Hepatocyte (in vitro differentiated cells): ENCODE results near the gene LHX3. TPM values are rescaled to one million over a fixed set of nuclear protein-coding genes. Genes with fewer than 3 reads are reported as not detected.

Source experiments
- DNase-seq: peaks from one replicate; pipeline ENCODE4 v3.0.0-alpha.2; 2016; ENCODE audit warnings: low spot score
- H2AFZ ChIP-seq: fragments of 200-600 bp; sonication (generic); 2 replicates; pipeline ENCODE4 v1.6.0; 2016; ENCODE audit warnings: antibody characterized with exemption, mild to moderate bottlenecking
- H3K27ac ChIP-seq: fragments of 200-600 bp; sonication (generic); 2 replicates; pipeline ENCODE4 v1.5.1; 2016; ENCODE audit warnings: mild to moderate bottlenecking
- H3K27me3 ChIP-seq: fragments of 200-600 bp; sonication (generic); 2 replicates; pipeline ENCODE4 v1.6.1; 2016
- H3K36me3 ChIP-seq: fragments of 200-600 bp; sonication (generic); replicated peaks from 2 replicates; pipeline ENCODE4 v1.5.1; 2016; ENCODE audit warnings: low read depth; ENCODE audit not compliant: insufficient read depth
- H3K4me1 ChIP-seq: fragments of 200-600 bp; sonication (generic); 2 replicates; pipeline ENCODE4 v1.5.1; 2016; ENCODE audit warnings: mild to moderate bottlenecking, moderate library complexity; ENCODE audit not compliant: insufficient read depth
- H3K4me2 ChIP-seq: fragments of 200-600 bp; sonication (generic); 2 replicates; pipeline ENCODE4 v1.6.0; 2016
- H3K4me3 ChIP-seq: fragments of 200-600 bp; sonication (generic); 2 replicates; pipeline ENCODE4 v1.5.1; 2016; ENCODE audit warnings: mild to moderate bottlenecking
- H3K79me2 ChIP-seq: fragments of 200-600 bp; sonication (generic); 2 replicates; pipeline ENCODE4 v1.6.0; 2017; ENCODE audit warnings: mild to moderate bottlenecking
- H3K9me2 ChIP-seq: fragments of 200-600 bp; sonication (generic); replicated peaks from 2 replicates; pipeline ENCODE4 v1.6.0; 2017; ENCODE audit warnings: mild to moderate bottlenecking; ENCODE audit not compliant: insufficient read depth
- H3K9me3 ChIP-seq: fragments of 200-600 bp; sonication (generic); 2 replicates; pipeline ENCODE4 v1.5.1; 2016; ENCODE audit warnings: low read depth, mild to moderate bottlenecking
- H4K20me1 ChIP-seq: fragments of 200-600 bp; sonication (generic); 2 replicates; pipeline ENCODE4 v1.6.0; 2016; ENCODE audit warnings: mild to moderate bottlenecking; ENCODE audit not compliant: insufficient read depth, poor library complexity, severe bottlenecking
- EZH2 ChIP-seq: fragments of 200-600 bp; sonication (generic); IDR thresholded peaks from 2 replicates; pipeline ENCODE4 v1.6.1; 2016; ENCODE audit warnings: antibody characterized with exemption, mild to moderate bottlenecking, borderline replicate concordance
- EZH2phosphoT487 ChIP-seq: fragments of 200-600 bp; sonication (generic); IDR thresholded peaks from one replicate; pipeline ENCODE4 v1.6.1; 2018; ENCODE audit warnings: antibody characterized with exemption, mild to moderate bottlenecking, low read depth, moderate library complexity; ENCODE audit not compliant: unreplicated experiment, severe bottlenecking
- WGBS: methylation state at CpG from one replicate; pipeline ENCODE4 v1.1.6; 2016; ENCODE audit warnings: low lambda C conversion rate; ENCODE audit errors: missing lambda C conversion rate; 5-methylcytosine and 5-hydroxymethylcytosine counted together
- polyA plus RNA-seq: library from polyadenylated mRNA; unstranded; fragments of >200 nt; fragmentation: Nextera tagmentation; extraction: Ambion mirVana; gene quantifications from 2 replicates; pipeline ENCODE4 v1.2.1, GENCODE V29; 2016
- total RNA-seq: library from RNA; depleted of rRNA; stranded (reverse); fragments of >200 nt; gene quantifications from 2 replicates; pipeline ENCODE4 v1.2.3, GENCODE V29; 2014
- TF ChIP-seq, protein P1 (sequence below): fragments of 200-600 bp; sonication (generic); IDR thresholded peaks from 2 replicates; pipeline ENCODE4 v1.5.1; 2016; ENCODE audit warnings: antibody characterized with exemption, mild to moderate bottlenecking; ENCODE audit not compliant: poor library complexity

The LHX3 gene
- total and polyA plus RNA-seq, 2 experiments from 2014 or later: not detected

DNA sequence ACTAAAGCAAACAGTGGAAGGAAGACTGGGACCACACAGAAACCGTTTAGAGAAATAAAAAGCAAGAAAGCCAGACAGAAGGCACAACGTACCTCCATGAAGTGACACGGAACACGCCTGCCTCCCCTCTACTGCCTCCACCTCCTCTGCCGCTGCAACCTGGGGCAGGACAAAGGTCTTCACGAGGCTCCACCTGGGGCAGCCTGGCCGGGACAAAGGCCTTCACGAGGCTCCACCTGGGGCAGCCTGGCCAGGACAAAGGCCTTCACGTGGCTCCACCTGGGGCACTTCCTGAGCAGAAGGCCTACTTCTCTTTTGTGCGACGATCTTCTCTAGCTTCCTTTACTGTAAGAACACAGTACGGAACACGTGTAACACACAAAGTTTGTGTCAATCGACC lies 28.9 kb upstream of the LHX3 start:
- H3K36me3 ChIP-seq: no peaks in the 10 kb centered on the region

DNA sequence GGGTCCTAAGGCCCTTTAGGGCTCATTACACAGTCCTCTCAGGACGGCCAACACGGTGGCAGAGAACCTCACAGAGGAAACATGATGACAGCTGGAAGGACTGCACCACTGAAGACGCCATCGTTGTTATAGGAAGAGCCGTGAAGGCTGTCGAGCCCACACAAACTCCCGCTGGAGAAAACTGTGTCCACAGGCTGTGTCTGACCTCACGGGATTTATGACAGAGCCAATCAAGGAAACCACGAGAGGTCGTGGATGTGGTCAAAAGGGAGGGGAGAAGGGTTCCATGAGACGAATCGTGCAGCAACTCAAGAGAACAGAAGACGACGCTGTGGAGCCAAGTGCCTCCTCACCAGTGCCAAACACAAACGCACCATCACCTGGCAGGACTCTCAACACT lies 28.5 kb upstream of the LHX3 start:
- Histone ChIP-seq H2AFZ (no peak overlapping the region), H3K4me3 (no peak overlapping the region), H4K20me1 (peaks cover 11% of the 10 kb centered on the region), H3K9me3 (no peaks in the 10 kb centered on the region), H3K9me2 (no peaks in the 10 kb centered on the region), H3K27me3 (no peaks in the 10 kb centered on the region), H3K27ac (no peak overlapping the region), H3K79me2 (peaks cover 22% of the 10 kb centered on the region), H3K4me1 (no peaks in the 10 kb centered on the region), H3K4me2 (no peak overlapping the region), H3K36me3 (no peaks in the 10 kb centered on the region)
- 91% methylated on average over 15 of the region's 15 CpGs for WGBS
- no peak for DNase-seq
- TF ChIP-seq, protein P1, sequence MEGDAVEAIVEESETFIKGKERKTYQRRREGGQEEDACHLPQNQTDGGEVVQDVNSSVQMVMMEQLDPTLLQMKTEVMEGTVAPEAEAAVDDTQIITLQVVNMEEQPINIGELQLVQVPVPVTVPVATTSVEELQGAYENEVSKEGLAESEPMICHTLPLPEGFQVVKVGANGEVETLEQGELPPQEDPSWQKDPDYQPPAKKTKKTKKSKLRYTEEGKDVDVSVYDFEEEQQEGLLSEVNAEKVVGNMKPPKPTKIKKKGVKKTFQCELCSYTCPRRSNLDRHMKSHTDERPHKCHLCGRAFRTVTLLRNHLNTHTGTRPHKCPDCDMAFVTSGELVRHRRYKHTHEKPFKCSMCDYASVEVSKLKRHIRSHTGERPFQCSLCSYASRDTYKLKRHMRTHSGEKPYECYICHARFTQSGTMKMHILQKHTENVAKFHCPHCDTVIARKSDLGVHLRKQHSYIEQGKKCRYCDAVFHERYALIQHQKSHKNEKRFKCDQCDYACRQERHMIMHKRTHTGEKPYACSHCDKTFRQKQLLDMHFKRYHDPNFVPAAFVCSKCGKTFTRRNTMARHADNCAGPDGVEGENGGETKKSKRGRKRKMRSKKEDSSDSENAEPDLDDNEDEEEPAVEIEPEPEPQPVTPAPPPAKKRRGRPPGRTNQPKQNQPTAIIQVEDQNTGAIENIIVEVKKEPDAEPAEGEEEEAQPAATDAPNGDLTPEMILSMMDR: no peak
- TF ChIP-seq EZH2phosphoT487: no peak
- TF ChIP-seq EZH2: no peak

More for the DNA sequence above, 28.9 kb upstream of the LHX3 start:
- no peak overlapping the region for H3K4me3 ChIP-seq
- no peaks in the 10 kb centered on the region for H3K4me1 ChIP-seq
- no peak overlapping the region for H3K4me2 ChIP-seq
- WGBS: 90% methylated on average over 14 of the region's 14 CpGs
- no peaks in the 10 kb centered on the region for H3K27me3 ChIP-seq
- no peak overlapping the region for H2AFZ ChIP-seq
- no peak for TF ChIP-seq EZH2phosphoT487
- TF ChIP-seq, protein P1: no peak
- no peak for TF ChIP-seq EZH2
- no peaks in the 10 kb centered on the region for H3K9me3 ChIP-seq
- no peaks in the 10 kb centered on the region for H3K9me2 ChIP-seq
- peaks cover 22% of the 10 kb centered on the region for H3K79me2 ChIP-seq
- no peak overlapping the region for H3K27ac ChIP-seq
- DNase-seq: no peak
- peaks cover 13% of the 10 kb centered on the region for H4K20me1 ChIP-seq

DNA sequence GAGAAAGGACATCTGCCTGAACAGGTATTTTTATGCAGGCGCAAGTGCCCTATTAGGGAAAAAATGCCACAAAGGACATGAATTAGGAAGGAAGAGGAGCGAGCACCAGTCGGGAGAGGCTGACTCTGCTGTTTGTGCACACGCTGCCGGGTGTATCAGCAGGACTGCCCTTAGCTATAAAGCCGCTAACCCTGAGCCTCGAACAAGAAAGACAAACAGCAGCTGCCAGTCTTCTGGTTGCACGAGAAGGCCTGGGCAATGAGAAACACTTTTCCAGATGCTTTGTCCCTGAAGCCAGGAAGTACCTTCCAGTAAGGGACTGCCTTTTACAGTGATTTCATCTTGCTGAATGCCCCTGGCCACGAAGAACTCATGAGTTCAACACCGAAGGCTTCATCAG lies 28.0 kb upstream of the LHX3 start:
- Histone ChIP-seq H3K27ac (no peak overlapping the region), H3K36me3 (no peaks in the 10 kb centered on the region), H3K9me2 (no peaks in the 10 kb centered on the region), H4K20me1 (peaks cover 7% of the 10 kb centered on the region), H2AFZ (no peak overlapping the region), H3K4me2 (no peak overlapping the region), H3K4me3 (no peak overlapping the region), H3K79me2 (peaks cover 22% of the 10 kb centered on the region), H3K9me3 (no peaks in the 10 kb centered on the region), H3K27me3 (no peaks in the 10 kb centered on the region), H3K4me1 (no peaks in the 10 kb centered on the region)
- TF ChIP-seq, protein P1: no peak
- TF ChIP-seq EZH2 (no peak), EZH2phosphoT487 (no peak)
- 64% methylated on average over 10 of the region's 10 CpGs for WGBS
- DNase-seq: no peak
